OCI-LY1 (cell line): ENCODE measurements around the gene TMEM109.

ENCODE experiments used
- CTCF ChIP-seq: fragments of 200-600 bp; sonication (generic), shearing (Covaris generic); IDR thresholded peaks from 2 replicates; pipeline ENCODE4 v1.5.1; 2017; ENCODE audit warnings: mild to moderate bottlenecking, antibody characterized with exemption, low read length, moderate library complexity, mixed read lengths
- EZH2 ChIP-seq: fragments of 200-600 bp; sonication (generic), shearing (Covaris generic); IDR thresholded peaks from 2 replicates; pipeline ENCODE4 v1.8.0; 2017; ENCODE audit warnings: borderline replicate concordance, mixed run types, mild to moderate bottlenecking, antibody characterized with exemption, low read length, moderate library complexity, mixed read lengths

- no peak for TF ChIP-seq EZH2
- no peak for TF ChIP-seq CTCF
Observed at GRCh38 chr11:60959431-60959830, 45.5 kb downstream of the TMEM109 start.
